Activated CD4-positive, CD25-positive, alpha-beta regulatory T cell treated with anti-CD3 and anti-CD28 coated beads, Interleukin-2, amount 50 U/mL, for 24 hours (primary cell): ENCODE data around the gene DISC1.
"Not testable (repeated sequence)": the region's sequence is repeated elsewhere in the genome, so short reads cannot be mapped to it uniquely, and the experiment has no call there.

ENCODE experiments used
- ATAC-seq, 2 donors: fragments of 150-1000 bp; cut with Tn5 transposase; one replicate each; pipeline ENCODE4 v1.10.0; 2021; ENCODE audit warnings: mild to moderate bottlenecking in 1 of 2, moderate library complexity in 1 of 2

The DISC1 gene

GRCh38 chr1:231936983-231937775, 310.6 kb downstream of the DISC1 start:
- no peak for ATAC-seq

- no peak for ATAC-seq
These were observed 311.6 kb downstream of the DISC1 start for GRCh38 chr1:231938211-231938610.

- ATAC-seq, result no peak
These were observed 312.1 kb downstream of the DISC1 start for GRCh38 chr1:231938711-231939110.

GRCh38 chr1:231939118-231939517, 312.5 kb downstream of the DISC1 start:
- ATAC-seq, result no peak

- ATAC-seq, result no peak
These were observed 313.5 kb downstream of the DISC1 start for GRCh38 chr1:231940116-231940515.

- ATAC-seq, result no peak
These were observed 314.1 kb downstream of the DISC1 start for GRCh38 chr1:231940701-231941100.

- no peak for ATAC-seq
These were observed 316.5 kb downstream of the DISC1 start for GRCh38 chr1:231943084-231943483.

- not testable (repeated sequence) for ATAC-seq
These were observed 321.5 kb downstream of the DISC1 start for GRCh38 chr1:231948102-231948501.

GRCh38 chr1:231949277-231950091, 322.9 kb downstream of the DISC1 start:
- no peak for ATAC-seq

- no peak for ATAC-seq
These were observed 323.9 kb downstream of the DISC1 start for GRCh38 chr1:231950331-231951128.

GRCh38 chr1:231951374-231951773, 324.8 kb downstream of the DISC1 start:
- no peak for ATAC-seq

GRCh38 chr1:231952154-231952553, 325.6 kb downstream of the DISC1 start:
- ATAC-seq, result no peak

GRCh38 chr1:231953660-231954059, 327.1 kb downstream of the DISC1 start:
- no peak for ATAC-seq

GRCh38 chr1:231954751-231955150, 328.2 kb downstream of the DISC1 start:
- ATAC-seq, result no peak

- ATAC-seq, result no peak
These were observed 330.8 kb downstream of the DISC1 start for GRCh38 chr1:231957359-231957758.

- no peak for ATAC-seq
These were observed 331.9 kb downstream of the DISC1 start for GRCh38 chr1:231958448-231958847.

- no peak for ATAC-seq
These were observed 332.8 kb downstream of the DISC1 start for GRCh38 chr1:231959225-231959884.

GRCh38 chr1:231961801-231962200, 335.2 kb downstream of the DISC1 start:
- ATAC-seq, result not testable (repeated sequence)

GRCh38 chr1:231962636-231963035, 336.0 kb downstream of the DISC1 start:
- ATAC-seq, result no peak

GRCh38 chr1:231964241-231964640, 337.7 kb downstream of the DISC1 start:
- ATAC-seq, result no peak

GRCh38 chr1:231964961-231965360, 338.4 kb downstream of the DISC1 start:
- no peak for ATAC-seq

- no peak for ATAC-seq
These were observed 339.0 kb downstream of the DISC1 start for GRCh38 chr1:231965615-231966014.

GRCh38 chr1:231966983-231967382, 340.4 kb downstream of the DISC1 start:
- ATAC-seq, result no peak
